GM18907 (cell line): ENCODE data around the gene BABAM1.

ENCODE experiments used
- ATAC-seq: cut with Tn5 transposase; IDR thresholded peaks from one replicate; pipeline ENCODE4 v1.9.1; 2021; ENCODE audit warnings: mild to moderate bottlenecking, moderate library complexity; ENCODE audit not compliant: unreplicated experiment

The BABAM1 gene

DNA sequence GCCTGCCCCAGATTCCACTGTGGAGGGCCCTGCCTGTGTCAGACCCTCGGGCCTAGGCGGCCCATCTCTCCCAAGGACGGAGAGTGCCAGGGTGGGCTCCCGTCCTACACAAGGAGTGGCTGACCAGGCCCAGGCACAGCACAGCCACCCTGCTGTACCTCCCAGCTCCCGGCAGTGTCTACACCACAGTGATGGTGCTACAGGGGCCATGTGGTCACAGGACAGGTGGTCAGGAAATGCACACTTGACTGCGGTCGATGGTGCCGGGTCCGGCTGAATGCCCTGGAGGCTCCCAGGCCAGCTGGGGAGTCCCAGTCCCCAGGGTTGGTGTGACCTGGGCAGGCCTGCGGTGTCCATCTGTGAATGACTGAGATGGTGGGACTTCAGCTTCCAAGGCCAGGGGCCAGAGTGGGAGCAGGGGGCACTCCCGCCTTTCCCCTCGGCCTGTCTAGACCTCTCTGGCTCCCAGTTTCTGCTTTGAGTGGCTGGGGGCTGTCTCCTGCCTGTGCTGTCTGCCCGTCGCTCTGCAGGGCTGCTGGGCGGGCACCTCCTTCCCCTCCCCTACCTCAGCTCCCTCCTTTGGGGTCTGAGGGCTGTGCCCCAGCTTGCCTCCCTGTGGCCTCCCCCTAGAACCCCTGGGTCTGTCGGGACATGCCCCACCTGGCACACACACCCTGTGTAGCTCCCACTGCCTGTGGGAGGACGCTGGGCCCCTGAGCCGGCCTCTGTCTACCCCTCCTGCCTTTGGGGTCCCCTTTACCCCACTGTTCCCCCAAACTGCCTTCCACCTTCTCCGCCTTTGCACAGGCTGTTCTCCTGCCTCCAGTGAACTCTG, 54.6 kb downstream of the BABAM1 start:
- ATAC-seq, result no peak

DNA sequence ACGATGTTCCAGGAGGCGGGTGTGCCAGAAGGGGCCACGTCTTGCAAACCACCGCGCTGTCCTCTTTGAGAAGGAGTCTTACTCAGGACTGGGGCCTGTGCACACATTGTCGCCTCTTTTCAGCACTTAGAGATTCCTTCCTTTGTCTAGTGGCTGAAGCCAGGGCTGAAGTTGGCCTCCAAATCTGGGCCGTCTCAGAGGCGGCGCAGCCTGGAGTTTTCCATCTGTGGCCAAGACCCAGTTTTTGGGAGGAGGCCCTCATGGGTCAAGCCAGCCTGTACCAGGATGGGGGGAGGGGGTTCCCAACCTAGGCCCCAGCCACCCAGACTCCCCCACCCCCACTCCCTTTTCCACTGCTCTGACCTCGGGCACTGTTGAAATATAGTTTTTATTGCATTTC, 55.6 kb downstream of the BABAM1 start:
- ATAC-seq, result no peak

DNA sequence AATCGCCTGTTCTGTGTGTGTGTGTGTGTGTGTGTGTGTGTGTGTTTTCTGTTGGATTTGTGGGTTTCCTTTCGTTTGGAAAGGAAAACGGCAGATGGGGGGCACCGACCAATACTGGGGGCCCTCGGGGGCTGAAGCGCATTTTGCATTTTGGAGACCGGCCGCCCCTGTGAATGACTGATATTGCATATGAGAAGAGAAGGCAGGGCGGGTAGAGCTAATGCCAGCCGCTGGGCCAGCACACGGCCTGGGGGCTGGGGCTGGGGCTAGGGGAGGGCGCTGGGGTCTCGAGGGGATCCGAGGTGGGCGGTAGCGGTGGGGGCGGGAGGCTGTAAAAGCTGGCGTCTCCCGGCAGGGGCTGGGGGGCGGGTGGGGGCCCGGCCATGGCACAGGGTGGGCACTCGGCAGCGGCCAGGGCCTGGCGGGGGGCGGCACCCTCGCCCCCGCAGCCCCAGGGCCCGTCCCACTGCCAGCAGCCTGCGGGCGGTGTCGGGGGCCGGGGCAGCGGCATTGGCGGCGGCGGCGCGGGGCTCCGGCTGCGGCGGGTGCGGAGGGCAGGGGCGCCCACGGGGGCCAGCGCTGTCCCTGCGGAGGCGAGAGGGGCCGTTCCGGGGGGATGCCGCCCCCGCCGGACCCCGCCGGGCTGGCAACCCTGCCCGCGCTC, 56.2 kb downstream of the BABAM1 start:
- no peak for ATAC-seq

DNA sequence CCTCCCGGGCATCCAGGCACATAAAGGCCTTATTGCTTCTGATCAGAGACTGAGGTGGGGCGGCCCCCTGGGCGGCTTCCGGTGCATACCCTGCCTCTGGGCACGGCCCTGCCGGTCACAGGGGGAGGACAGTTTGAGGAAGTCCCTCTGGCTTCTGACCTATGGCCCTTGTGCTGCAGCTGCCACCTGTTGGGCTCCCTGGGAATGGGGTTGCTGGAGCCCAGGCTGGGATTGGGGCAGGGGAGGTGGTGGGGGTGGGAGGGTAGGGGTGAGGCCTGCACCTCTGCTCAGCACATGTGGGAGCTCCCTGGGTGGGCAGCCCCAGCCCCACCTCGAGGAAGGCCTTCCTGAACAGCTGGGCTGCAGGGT, 56.7 kb downstream of the BABAM1 start:
- ATAC-seq, result no peak

DNA sequence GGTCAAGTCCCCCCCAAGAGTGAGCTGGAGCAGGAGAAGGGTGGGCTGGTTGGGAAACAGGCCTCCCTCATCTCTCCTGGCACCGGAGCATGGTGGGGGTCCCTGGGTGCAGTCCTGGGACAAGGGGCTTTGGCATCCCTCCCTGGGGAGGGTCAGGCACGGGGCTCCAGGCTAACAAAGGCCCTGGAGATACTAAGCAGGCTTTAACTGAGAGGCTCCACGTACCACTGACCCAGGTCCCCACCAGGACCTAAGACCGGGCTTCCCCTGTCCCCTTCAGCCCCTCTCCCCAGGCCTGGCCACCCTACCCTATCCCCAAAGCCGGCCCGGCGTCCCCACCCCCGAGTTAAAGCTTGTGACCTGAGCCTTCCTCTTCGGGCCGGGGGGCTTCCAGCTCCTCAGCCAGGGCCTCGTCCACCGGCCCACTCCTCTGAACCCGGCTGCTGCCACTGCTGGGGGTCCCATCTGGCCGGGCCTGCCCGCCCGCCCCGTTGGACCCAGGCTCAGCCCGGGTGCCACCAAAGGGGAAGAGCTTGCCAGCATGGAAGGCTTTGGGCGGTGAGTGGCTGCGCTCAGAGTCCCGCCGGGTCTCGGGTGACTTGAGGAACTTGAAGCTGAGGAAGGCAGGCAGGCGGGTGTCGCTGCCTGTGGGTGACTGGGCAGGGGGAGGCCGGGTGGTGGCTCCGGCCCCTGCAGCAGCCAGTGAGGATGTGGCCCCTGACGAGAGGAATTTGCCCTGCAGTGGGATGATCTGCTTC, 57.3 kb downstream of the BABAM1 start:
- ATAC-seq, result no peak

DNA sequence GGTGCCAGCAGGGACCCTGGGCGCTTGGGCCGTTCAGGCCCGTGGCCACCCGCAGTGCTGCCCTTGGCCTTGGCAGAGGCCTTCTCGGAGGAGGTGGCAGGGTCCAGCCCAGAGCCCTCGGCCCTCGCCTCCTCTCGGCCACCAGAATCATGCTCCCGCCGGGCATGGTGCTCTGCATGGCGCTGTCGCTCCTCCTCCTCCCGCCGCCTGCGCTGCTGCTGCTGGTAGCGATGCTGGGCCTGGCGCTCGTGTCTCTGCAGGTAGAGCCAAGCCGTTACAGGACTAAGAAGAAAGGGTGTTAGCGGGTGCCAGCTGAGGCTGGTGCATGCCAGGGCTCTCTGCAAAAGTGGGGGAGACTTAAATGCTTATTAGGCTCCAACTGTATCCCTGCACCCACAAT, 57.9 kb downstream of the BABAM1 start:
- no peak for ATAC-seq

DNA sequence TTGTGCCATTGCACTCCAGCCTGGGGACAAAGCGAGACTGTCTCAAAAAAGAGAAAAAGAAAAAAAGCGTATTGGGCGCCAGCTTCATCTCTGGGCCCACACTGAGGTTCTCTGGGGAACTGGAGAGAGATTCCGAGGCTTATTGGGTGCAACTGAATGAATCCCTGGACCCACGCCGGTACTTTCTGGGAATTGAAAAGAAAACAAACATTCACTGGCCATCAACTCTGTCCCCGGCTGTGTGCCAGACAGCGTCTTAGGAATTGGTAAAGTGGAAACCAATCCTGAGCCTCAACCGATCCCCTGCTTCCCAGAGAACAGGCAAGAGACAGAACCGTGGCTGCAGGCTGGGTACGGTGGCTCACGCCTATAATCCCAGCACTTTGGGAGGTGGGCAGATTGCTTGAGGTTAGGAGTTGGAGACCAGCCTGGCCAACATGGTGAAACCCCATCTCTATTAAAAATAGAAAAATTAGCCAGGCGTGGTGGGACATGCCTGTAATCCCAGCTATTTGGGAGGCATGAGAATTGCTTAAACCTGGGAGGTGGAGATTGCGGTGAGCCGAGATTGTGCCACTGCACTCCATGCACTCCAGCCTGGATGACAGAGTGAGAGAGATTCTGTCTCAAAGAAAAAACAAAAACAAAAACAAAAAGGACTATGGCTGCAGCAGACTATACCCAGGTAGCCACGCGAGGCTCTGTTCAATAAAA, 58.8 kb downstream of the BABAM1 start:
- no peak for ATAC-seq

DNA sequence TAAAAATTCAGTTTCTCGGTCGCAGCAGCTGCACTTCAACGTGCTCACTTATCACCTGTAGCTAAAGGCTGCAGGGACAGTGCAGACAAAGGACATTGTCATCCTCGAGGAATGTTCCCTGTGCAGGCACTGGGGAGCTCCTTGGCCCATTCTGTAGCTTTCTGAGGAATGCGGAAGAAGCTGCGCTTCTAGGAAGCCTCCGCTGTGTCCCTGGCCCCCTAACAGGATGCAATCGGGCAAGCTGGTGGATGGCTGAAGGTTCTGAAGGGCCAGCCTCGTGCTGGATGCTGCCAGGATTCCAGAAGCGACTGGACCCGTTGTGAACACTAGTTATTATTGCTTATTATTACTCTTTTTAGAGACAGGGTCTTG, 59.3 kb downstream of the BABAM1 start:
- ATAC-seq, result no peak

DNA sequence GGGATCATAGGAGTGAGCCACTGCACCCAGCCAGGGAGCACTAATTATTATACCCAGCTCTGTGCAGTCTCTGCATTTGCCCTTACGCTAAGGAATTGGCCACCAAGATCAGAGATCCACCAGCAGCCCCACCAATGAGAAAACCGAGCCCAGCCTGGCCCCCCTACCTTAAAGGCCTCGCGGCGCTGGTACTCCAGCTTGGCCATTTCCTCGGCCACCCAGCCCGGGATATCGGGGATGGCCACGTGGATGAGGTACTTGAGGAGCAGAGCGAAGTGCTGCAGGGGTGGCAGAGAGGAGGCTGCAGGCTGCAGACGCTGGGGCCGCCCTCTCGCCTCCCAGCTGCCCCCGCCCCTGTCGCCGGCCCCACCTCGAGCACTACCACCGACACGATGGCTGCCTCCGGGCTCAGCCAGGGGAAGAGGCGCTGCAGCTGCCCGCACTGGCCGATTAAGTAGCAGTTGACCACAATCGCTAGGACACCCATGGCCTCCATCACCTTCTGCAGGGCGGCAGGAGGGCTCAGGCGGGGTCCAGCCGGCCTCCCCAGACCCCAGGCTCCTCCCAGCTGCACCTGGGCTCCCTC, 59.9 kb downstream of the BABAM1 start:
- no peak for ATAC-seq

DNA sequence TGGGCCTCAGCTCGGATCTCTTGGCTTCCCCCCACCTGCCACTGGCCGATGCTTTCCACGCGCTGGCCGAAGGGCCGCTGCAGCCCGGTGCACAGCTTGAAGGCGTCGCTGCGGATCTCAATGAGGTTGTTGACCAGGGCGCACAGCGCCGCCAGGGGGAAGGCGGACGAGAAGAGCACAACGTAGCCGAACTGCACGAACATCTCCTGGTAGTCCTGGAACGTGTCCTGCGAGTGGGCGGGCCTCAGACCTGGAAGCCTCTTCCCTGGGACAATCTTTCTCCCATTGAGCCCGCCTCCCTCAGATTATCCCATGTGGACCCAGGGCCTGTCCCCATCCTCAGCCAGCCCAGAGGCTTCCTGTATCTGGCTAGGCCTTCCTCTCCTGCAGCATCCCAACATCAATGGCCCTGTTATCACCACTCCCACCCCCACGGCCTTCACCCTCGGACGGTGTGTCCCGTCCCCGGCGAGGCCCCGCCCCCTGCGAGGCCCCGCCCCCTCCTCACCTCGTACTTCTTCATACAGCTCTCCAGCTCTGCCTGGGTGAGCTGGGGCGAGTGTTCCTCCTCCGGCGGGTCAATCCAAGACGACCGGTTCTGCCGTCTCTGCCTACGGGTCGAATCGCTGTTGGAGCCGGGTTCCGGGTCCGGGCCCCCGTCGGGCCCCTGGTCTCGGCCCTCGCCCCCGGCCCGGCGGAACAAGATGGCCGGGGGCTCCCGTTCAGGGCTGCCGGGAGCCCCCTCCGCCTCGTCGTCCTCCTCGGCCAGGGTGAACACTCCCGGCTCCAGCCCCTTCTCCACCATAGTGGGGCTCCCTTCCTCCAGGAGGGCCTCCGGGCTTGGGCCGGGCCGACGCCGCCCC, 60.6 kb downstream of the BABAM1 start:
- ATAC-seq, result no peak
